GM21619 (cell line): ENCODE data around the gene ANO6.
"Not testable (repeated sequence)": the region's sequence is repeated elsewhere in the genome, so short reads cannot be mapped to it uniquely, and the experiment has no call there.

ENCODE experiments used
- ATAC-seq: cut with Tn5 transposase; IDR thresholded peaks from one replicate; pipeline ENCODE4 v1.9.1; 2021; ENCODE audit not compliant: unreplicated experiment

The ANO6 gene

GRCh38 chr12:45215419-45216229 lies at the start of gene ANO6:
TSS of gene ANO6 (plus strand) at chr12:45216095. CDS start at chr12:45216322, 227 bp downstream.
- ATAC-seq: peak; percentile 63

- ATAC-seq: no peak
Observed at GRCh38 chr12:45168976-45169375, 46.9 kb upstream of the ANO6 start.

- ATAC-seq: peak; percentile 56
Observed at GRCh38 chr12:45170456-45171042, 45.3 kb upstream of the ANO6 start.

- ATAC-seq: not testable (repeated sequence)
Observed at GRCh38 chr12:45173293-45173692, 42.6 kb upstream of the ANO6 start.

GRCh38 chr12:45174595-45174994 lies 41.3 kb upstream of the ANO6 start:
- ATAC-seq: no peak

GRCh38 chr12:45178771-45179170 lies 37.1 kb upstream of the ANO6 start:
- ATAC-seq: no peak

GRCh38 chr12:45182511-45182910 lies 33.4 kb upstream of the ANO6 start:
- ATAC-seq: no peak

- ATAC-seq: no peak
Observed at GRCh38 chr12:45183246-45183645, 32.6 kb upstream of the ANO6 start.

- ATAC-seq: no peak
Observed at GRCh38 chr12:45184147-45184963, 31.5 kb upstream of the ANO6 start.

GRCh38 chr12:45186762-45187161 lies 29.1 kb upstream of the ANO6 start:
- ATAC-seq: no peak

- no peak for ATAC-seq
Observed at GRCh38 chr12:45189766-45190403, 26.0 kb upstream of the ANO6 start.

GRCh38 chr12:45191239-45191638 lies 24.7 kb upstream of the ANO6 start:
- ATAC-seq: no peak

- no peak for ATAC-seq
Observed at GRCh38 chr12:45192707-45193106, 23.2 kb upstream of the ANO6 start.

- ATAC-seq: no peak
Observed at GRCh38 chr12:45200491-45201043, 15.3 kb upstream of the ANO6 start.

GRCh38 chr12:45203767-45204166 lies 12.1 kb upstream of the ANO6 start:
- no peak for ATAC-seq

- ATAC-seq: no peak
Observed at GRCh38 chr12:45204757-45205156, 11.1 kb upstream of the ANO6 start.

- no peak for ATAC-seq
Observed at GRCh38 chr12:45205165-45205825, 10.6 kb upstream of the ANO6 start.

- ATAC-seq: no peak
Observed at GRCh38 chr12:45208604-45209487, 7.0 kb upstream of the ANO6 start.

GRCh38 chr12:45209784-45210183 lies 6.1 kb upstream of the ANO6 start:
- ATAC-seq: no peak
